Endothelial cell (in vitro differentiated cells): ENCODE results near the gene MSANTD1. TPM values are rescaled to one million over a fixed set of nuclear protein-coding genes. Genes with fewer than 3 reads are reported as not detected.

Experiments used
- DNase-seq: peaks from one replicate; pipeline ENCODE4 v3.0.0; 2021; ENCODE audit warnings: low spot score
- H3K27ac Mint-ChIP-seq: one replicate; pipeline ENCODE4 v1.8.0; 2021; ENCODE audit warnings: mixed read lengths, inconsistent platforms; ENCODE audit not compliant: unreplicated experiment
- H3K27me3 Mint-ChIP-seq: one replicate; pipeline ENCODE4 v1.8.0; 2021; ENCODE audit warnings: mild to moderate bottlenecking, moderate library complexity, mixed read lengths, inconsistent platforms; ENCODE audit not compliant: unreplicated experiment
- H3K36me3 Mint-ChIP-seq: one replicate; pipeline ENCODE4 v1.8.0; 2021; ENCODE audit warnings: mild to moderate bottlenecking, low read depth, mixed read lengths, inconsistent platforms; ENCODE audit not compliant: unreplicated experiment
- H3K4me1 Mint-ChIP-seq: one replicate; pipeline ENCODE4 v1.8.0; 2021; ENCODE audit warnings: mild to moderate bottlenecking, mixed read lengths, inconsistent platforms; ENCODE audit not compliant: unreplicated experiment
- H3K4me3 Mint-ChIP-seq: one replicate; pipeline ENCODE4 v1.8.0; 2021; ENCODE audit warnings: mild to moderate bottlenecking, mixed read lengths, inconsistent platforms; ENCODE audit not compliant: unreplicated experiment
- H3K9me3 Mint-ChIP-seq: one replicate; pipeline ENCODE4 v1.8.0; 2021; ENCODE audit warnings: mixed read lengths, inconsistent platforms; ENCODE audit not compliant: unreplicated experiment
- CTCF ChIP-seq: fragments of 200-600 bp; sonication (generic); IDR thresholded peaks from one replicate; pipeline ENCODE4 v1.5.0; 2021; ENCODE audit warnings: antibody characterized with exemption; ENCODE audit not compliant: unreplicated experiment
- total RNA-seq: library from RNA; stranded (reverse); fragmentation: NEBNext Ultra II Directional; extraction: Animal tissue kit (Norgen Biotek cat#: 25700); gene quantifications from one replicate; pipeline ENCODE4 v1.2.1, GENCODE V29; 2021; ENCODE audit not compliant: unreplicated experiment

Gene MSANTD1
- total RNA-seq, 1 donor from 2014 or later, result 0.97 TPM

GRCh38 chr4:3303565-3303824, 54.5 kb downstream of the MSANTD1 start:
- no peaks in the 10 kb centered on the region for H3K9me3 Mint-ChIP-seq
- no peak for TF ChIP-seq CTCF
- peak overlapping the region; percentile 45 for H3K27ac Mint-ChIP-seq
- H3K4me1 Mint-ChIP-seq, result peaks cover 89% of the 10 kb centered on the region
- DNase-seq, result no peak
- peaks cover 8% of the 10 kb centered on the region for H3K36me3 Mint-ChIP-seq
- no peak overlapping the region for H3K4me3 Mint-ChIP-seq
- H3K27me3 Mint-ChIP-seq, result peaks cover 13% of the 10 kb centered on the region

- H3K27me3 Mint-ChIP-seq, result peaks cover 13% of the 10 kb centered on the region
- DNase-seq, result no peak
- H3K4me3 Mint-ChIP-seq, result no peak overlapping the region
- peak overlapping the region; percentile 99 for H3K27ac Mint-ChIP-seq
- peaks cover 87% of the 10 kb centered on the region for H3K4me1 Mint-ChIP-seq
- peaks cover 8% of the 10 kb centered on the region for H3K36me3 Mint-ChIP-seq
- TF ChIP-seq CTCF, result no peak
- no peaks in the 10 kb centered on the region for H3K9me3 Mint-ChIP-seq
Measured at GRCh38 chr4:3303923-3304710, 55.2 kb downstream of the MSANTD1 start.

GRCh38 chr4:3304831-3305609, 56.1 kb downstream of the MSANTD1 start:
- H3K27me3 Mint-ChIP-seq, result peaks cover 13% of the 10 kb centered on the region
- H3K4me3 Mint-ChIP-seq, result no peak overlapping the region
- TF ChIP-seq CTCF, result no peak
- peaks cover 8% of the 10 kb centered on the region for H3K36me3 Mint-ChIP-seq
- no peak for DNase-seq
- H3K27ac Mint-ChIP-seq, result peak overlapping the region; percentile 99
- H3K9me3 Mint-ChIP-seq, result no peaks in the 10 kb centered on the region
- peaks cover 79% of the 10 kb centered on the region for H3K4me1 Mint-ChIP-seq

- Mint-ChIP-seq H3K4me1 (peaks cover 84% of the 10 kb centered on the region), H3K27me3 (peaks cover 15% of the 10 kb centered on the region), H3K9me3 (no peaks in the 10 kb centered on the region), H3K27ac (peak overlapping the region; percentile 99), H3K36me3 (peaks cover 8% of the 10 kb centered on the region), H3K4me3 (peak overlapping the region; percentile 76)
- DNase-seq, result peak; percentile 47
- no peak for TF ChIP-seq CTCF
Measured at GRCh38 chr4:3305610-3306371, 56.8 kb downstream of the MSANTD1 start.

Other genes with a start within 250 kb of the MSANTD1 start
- not detected for gene HTT-AS, start 174.6 kb upstream of the MSANTD1 start, total RNA-seq
- gene HTT, start 174.5 kb upstream of the MSANTD1 start, total RNA-seq, result 62.4 TPM
- gene RGS12, start 43.9 kb downstream of the MSANTD1 start, total RNA-seq, result 116 TPM
- 2.4 TPM for gene HGFAC, start 192.8 kb downstream of the MSANTD1 start, total RNA-seq
- 0.69 TPM for gene DOK7, start 214.1 kb downstream of the MSANTD1 start, total RNA-seq